HG02943 (cell line): ENCODE results near the gene SLC25A1.
"Not testable (repeated sequence)": the region's sequence is repeated elsewhere in the genome, so short reads cannot be mapped to it uniquely, and the experiment has no call there.

Experiments used
- ATAC-seq: cut with Tn5 transposase; IDR thresholded peaks from one replicate; pipeline ENCODE4 v1.9.1; 2021; ENCODE audit warnings: mild to moderate bottlenecking, low read depth, moderate library complexity; ENCODE audit not compliant: unreplicated experiment

SLC25A1 gene

DNA sequence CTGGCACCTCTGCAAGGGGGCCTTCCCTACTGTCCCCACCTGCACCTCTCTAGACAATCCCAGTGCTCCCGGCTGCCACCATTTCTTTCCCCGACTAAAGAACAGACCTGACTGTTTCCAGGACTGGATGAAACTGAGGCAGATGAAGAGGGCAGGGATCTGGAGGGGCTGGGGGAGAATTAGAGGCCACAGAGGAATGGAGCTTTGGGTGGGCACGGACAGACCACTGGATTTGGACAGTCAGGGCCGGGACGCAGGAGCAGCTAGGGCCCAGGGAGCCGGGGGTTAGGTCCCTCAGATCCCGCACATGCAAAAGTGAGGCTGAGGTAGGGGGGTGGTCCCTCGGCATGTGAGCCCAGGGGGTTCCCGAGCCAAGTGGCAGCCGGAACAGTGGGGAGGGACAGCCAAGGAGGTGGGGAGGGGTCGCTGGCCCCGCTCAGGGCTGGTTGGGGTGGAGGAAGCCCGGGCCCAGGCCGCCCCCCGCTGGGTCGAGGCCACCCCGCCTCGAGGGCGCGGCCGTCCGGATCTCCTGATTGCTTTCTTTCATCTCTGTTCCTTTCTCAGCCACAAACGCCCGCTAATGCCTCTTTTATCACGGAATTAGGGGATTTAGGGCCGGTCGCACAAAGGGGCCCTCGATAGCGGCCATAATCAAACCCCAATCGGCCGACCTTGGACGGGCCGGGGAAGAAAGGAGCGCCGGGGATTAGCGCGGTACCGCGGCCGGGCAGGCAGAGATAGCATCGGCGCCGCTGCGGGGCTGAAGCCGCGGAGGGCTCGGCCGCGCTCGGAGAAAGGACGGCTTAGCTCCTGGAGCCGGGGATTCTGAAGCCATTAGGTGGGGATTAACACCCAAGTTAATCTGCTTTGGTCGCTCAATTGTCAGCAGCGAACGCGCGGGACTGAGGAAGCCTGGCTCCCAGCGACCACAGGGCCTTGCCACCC lies 9.3 kb downstream of the SLC25A1 start:
- no peak for ATAC-seq

DNA sequence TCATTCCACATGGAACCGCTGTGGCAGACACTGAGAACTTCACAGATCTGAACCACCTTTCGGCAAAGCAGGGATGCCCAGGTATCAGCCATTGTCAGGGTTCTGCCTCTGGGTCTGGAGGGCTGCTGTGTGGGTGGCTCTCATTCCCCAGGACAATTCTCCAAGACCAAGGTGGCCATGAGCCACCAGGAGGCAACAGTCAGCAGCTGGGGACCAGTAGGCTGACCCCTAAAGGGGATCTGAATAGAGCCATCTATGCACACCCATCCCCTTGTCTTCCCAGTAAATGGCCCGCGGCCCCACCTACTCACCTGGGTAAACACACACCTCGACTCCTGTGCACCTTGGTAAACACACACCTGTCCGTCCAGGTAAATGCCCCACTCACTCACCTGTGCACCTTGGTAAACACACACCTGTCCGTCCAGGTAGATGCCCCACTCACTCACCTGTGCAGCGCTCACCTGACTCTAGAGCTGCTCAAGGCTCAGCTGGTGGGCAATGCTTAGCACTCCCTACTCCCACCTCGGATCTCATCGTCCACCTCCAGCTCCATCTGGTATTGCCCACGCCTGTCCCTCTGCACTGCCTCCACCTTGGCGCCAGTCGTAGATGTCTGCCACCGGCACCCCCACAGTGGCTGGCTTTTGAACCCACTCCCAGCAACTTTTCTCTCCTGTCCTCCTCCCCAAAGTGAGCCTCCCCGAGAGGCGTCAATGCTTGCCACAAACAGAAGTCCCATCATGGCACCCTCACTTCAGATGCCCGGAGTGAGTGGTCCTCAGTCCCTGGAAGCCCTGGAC lies 10.2 kb downstream of the SLC25A1 start:
- no peak for ATAC-seq

DNA sequence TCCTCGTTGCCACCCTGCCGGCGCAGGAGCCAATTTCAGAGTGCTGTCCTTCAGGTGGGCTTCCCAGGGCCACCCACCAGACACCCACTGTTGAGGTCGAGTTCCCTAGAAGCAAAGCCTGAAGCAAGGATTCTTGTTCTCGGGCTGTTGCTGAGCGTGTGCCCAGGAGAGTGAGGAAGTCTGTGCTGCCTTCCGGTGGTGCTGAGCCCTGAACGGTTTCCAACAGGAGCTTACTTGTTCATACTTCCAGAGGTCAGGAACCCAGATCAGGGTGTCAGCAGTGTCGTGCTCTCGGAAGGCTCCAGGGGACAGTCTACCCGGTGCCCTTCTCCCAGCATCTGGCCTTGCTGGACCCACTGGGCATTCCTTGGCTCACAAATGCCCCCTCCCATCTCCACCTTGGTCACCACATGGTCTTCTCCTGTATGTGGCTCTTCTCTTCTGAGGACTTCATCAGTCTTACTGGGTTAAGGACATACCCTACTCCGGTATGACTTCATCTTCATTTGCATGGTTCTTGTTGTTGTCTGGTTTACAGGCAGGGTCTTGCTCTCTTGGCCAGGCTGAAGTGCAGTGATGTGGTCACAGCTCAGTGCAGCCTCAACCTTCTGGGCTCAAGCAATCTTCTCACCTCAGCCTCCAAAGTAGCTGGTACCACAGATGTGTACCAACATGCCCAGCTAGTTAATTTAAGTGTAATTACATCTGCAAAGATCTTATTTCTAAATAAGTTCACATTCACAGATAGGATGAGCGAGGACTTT lies 11.2 kb downstream of the SLC25A1 start:
- ATAC-seq = no peak

DNA sequence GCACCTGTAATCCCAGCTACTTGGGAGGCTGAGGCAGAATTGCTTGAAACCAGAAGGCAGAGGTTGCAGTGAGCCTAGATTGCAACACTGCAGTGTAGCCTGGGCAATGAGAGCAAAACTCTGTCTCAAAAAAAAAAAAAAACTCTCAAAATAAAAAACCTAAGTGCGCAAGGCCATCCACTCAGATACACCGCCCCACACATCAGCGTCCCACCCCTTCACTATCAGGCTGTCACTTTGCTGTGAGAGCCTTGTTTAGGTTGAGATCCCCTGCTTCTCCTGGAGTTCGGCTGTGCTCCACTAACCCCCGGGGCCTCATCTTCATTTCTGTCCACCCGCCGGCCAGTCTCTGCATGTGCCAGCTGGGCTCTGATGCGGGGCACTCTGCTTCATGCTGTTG lies 12.1 kb downstream of the SLC25A1 start:
- ATAC-seq = no peak

DNA sequence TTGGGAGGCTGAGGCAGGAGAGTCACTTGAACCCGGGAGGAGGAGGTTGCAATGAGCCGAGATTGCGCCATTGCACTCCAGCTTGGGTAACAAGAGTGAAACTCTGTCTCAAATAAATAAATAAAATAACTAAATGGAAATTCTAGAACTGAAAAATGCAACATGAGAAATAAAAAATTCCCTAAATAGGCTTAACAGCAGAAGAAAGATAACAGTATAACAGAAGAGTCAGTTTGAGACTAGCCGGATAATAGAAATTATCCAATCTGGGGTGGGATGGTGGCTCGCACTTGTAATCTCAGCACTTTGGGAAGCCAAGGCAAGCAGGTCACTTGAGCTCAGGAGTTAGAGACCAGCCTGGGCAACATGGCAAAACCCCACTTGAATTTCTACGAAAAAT lies 14.1 kb downstream of the SLC25A1 start:
- ATAC-seq = no peak

DNA sequence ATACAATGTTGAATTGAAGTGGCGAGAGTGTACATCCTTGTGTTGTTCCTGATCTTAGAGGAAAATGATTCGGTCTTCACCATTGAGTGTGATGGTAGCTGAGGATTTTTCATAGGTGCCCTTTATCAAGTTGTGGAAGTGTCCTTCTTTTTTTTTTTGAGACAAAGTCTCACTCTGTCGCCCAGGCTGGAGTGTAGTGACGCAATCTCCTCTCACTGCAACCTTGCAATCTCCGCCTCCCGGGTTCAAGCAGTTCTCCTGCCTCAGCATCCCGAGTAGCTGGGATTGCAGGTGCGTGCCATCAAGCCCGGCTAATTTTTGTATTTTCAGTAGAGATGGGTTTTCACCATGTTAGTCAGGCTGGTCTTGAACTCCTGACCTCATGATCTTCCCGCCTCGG lies 19.9 kb downstream of the SLC25A1 start:
- not testable (repeated sequence) for ATAC-seq

DNA sequence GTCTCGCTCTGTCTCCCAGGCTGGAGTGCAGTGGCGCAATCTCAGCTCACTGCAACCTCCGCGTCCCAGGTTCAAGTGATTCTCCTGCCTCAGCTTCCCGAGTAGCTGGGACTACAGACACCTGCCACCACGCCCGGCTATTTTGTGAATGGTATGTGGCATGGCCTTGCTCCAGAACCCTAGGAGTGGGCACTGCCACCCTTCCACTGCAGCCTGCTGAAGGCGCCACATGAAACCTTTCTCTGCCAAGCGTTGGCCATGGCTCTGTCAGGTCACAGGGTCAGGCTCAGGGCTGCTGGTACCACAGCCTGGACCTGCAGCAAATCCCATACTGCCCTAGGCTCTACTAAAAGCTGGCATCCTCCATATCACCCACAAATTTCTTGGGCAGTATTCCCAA lies 22.4 kb downstream of the SLC25A1 start:
- ATAC-seq = not testable (repeated sequence)

DNA sequence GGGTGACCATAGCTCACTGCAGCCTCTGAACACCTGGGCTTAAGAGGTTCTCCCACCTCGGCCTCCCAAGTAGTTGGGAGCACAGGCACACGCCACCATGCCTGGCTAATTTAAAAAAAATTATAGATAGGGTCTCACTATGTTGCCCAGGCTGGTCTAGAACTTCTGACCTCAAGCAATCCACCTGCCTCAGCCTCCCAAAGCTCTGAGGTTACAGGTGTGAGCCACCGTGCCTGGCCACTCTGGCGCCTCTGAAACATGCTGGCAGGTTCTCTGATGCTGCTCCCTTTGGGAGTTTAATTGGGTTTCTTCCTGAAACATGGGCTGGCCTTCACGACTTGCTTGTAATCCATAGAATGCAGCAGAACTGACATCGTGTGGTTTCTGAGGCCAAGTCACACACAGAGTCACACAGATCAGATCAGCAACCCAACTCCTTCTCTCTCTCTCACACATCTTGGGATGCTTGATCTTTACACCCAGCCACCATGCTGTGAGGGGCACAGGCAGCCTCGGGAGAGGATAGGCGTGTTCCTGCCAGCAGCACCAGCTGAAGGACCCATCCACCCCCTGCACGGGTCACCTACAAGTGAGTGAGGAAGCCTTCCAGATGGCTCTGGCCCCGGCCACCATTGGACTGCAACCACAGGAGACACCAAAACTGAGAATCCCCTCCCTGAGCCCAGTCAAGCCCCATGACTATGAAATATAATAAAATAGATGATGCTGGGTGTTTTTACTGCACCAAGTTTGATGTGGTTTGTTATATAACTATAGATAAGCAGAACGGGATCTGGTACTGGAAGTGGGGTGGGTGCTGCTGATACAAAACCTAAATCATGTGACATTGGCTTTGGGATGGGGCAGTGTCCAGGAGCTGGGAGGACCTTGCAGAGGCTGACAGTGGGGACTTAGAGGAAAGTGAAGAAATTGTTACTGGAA lies 25.3 kb downstream of the SLC25A1 start:
- ATAC-seq = no peak

DNA sequence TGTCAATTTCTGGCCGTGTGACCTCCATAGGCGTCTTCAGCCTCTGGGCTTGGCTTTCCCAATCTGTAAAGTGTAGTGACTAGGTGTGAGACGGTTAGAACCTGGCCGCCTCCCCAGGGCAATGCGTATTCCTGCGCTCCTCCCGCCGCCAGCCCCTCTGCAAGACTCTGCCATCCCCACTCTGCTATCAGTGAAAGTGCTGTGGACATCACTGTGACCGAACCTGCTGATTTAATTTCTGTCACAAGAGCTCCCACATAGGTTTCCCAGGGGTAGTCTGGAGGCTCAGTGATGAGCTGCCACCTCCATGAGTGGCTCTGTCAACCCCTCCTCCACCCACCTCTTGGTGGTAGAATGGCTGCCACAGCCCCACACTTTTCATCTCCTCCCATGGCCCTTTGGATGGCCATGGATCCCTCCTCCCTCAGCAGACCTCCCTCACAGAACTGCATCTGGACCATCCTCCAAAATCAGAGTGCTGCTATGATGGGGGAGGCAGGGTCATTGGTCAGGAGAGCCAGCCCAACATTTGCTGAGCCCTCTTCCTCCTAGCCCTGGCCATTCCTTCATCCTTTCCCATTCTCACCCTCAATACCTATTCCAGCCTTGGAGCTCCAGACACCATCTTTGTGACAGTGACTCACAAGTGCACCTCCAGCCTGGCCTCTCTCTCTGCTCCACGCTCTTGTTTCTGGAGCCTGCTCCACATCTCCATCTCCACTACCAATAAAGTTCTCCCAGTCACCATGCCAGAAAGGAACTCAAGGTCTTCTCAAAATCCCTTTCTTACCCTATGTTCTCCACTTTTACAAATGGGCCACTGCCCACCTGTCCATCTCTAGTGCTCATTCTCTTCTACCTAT lies 27.0 kb downstream of the SLC25A1 start:
- ATAC-seq = no peak

DNA sequence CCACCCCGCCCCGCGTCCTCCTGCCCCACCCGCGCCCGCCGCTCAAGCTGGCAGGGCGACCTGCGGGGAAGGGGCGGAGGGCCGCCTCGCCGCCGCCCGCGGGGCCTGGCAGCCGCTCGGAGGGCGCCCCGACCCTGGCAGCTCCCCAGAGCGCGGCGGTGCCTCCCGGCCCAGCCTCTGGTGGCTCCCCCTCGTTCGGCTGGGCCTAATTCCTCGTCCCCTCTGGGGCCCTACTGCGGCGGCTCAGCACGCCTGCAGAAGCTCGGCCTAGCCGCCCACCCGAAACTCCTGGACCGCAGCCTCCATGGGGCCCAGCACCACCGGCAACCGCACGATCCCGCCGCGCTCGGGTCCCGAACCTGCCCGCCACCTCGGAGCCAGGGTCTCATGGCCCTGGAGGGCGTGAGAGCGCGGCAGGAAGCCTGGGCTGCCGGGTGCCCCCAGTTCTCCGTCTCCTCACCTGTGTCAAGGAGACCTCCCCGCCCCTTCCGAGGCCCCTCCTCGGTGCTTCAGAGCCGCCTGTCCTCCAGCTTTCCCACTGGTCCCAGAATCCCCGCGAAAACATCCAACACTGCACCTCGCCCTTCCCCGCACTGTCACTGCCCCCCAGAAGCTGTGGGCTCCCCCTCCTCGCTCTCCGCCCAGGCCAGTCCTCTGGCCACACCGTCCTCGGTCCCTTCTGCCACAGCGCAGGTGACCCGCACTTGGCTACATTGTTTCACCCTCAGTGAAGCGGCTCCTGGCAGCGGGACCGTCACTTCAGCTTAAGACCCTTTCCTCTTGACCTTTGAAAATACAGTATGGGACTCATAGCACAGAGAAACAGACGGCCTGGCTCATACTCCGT lies 27.8 kb downstream of the SLC25A1 start:
- no peak for ATAC-seq

DNA sequence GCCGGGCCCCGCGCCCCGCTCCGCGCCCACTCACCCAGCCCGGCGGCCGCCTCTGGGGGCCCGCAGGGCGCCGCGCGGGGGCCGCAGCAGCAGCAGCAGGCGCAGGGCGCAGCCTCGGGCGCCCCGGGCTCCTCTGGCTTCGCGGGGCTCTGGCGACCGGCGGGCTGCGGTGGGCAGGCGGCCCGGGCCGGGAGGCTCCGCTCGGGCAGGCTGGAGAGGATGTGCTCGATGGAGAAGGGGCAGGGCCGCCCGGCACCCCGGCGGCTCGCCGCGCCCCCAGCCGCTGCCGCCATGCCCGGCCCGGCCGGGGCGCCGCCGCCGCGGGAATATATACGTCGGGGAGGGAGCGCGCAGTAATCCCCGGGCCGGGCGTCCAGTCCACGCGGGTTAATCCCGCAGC lies 28.5 kb downstream of the SLC25A1 start, which contains the start of gene GSC2:
Gene GSC2 (minus strand): TSS at position 302 of the 400 bp plus-strand sequence. CDS start 9 bp downstream, at position 293.
- ATAC-seq = no peak

DNA sequence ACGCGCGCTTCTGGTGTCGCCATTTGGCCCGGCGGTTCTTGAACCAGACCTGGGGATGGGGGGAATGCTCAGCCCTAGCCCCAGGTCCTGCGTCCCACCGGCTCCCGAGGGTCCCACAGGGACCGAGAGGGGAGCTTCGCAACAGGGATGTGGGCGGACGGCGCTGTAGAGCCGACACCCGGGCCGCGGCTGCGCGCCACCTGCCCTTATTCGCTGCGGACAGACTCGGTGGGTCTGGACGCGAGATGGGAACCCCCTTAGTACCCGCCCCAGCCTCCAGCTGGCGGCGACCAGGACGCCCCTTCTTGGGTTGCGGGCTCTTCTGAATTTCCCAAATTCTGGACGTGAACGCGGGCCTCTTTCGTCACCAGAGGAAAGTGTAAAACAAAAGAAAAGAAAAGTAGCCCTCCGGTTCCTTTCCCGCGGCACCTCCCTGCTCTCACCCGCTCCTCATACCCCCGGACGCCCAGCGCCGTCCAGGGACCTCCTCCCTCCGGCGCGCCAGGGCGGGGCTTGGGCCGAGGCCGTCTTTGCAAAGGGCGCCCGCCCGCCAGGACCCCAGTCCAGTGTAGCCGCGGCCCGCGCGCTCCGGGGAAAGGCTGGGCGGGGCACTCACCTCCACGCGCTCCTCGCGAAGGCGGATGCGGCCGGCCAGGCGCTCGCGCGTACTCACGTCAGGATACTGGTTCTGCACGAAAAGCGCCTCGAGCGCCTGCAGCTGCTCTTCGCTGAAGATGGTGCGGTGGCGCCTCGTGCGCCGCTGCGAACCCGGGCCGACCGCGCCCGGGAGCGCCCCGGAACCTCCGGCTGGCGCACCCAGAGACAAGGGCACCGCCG lies 29.3 kb downstream of the SLC25A1 start:
- no peak for ATAC-seq

DNA sequence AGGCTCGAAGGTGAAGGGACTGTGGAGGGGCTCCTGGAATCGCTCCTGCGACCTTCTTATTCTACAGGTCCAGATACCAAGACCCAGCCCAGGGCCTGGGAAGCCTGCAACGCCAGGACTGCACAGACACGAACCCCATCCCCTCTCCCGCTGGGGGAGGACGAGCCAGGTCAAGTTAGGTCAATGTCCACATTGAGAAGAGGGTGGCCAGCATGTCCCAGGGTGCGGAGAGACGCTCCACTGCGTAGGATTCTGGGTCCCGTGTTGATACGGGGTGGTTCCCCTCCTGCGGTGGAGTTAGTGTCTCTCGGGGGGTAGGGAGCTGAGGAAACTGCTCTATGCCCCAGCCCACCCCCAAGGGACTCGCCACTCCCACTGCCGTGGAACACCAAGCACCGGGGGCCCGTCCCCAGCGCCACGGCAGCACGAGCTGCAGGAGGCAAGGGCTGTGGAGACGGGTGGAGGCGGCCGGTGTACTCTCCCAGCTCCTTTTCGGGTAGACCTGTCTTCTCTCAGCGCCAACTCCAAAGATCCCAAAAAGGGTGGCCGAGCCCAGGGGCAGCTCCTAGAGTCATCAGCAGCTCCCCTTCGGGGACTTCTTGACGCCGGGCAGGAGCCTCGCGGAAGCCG lies 30.0 kb downstream of the SLC25A1 start:
- no peak for ATAC-seq

DNA sequence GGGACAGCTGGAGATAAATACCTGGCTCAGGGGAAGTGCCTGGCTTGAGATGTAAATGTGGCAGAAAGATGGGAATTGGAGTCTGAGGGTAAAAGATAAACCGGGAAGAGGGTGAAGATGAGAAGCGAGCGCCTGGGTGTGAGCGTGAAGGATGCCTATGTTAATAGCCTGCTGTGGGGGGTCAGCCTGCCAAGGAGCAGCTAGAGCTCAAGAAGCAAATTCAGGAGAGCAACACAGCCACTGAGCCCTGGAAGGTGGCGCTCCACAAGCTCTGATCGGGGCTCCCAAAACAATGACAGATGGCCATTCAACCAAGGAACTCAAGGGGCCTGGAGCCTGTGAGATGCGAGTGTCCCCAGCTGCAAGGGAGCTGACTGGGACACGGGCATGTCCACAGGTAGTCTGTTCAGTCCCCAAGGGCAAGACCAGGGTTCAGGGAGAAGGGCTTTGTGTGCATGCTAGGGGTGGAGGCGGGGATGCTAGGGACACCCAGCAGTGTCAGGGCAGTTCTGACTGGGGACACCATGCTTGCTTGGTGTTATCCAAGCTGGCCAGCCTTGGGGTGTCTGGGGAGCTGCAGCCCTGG lies 31.2 kb downstream of the SLC25A1 start:
- no peak for ATAC-seq

DNA sequence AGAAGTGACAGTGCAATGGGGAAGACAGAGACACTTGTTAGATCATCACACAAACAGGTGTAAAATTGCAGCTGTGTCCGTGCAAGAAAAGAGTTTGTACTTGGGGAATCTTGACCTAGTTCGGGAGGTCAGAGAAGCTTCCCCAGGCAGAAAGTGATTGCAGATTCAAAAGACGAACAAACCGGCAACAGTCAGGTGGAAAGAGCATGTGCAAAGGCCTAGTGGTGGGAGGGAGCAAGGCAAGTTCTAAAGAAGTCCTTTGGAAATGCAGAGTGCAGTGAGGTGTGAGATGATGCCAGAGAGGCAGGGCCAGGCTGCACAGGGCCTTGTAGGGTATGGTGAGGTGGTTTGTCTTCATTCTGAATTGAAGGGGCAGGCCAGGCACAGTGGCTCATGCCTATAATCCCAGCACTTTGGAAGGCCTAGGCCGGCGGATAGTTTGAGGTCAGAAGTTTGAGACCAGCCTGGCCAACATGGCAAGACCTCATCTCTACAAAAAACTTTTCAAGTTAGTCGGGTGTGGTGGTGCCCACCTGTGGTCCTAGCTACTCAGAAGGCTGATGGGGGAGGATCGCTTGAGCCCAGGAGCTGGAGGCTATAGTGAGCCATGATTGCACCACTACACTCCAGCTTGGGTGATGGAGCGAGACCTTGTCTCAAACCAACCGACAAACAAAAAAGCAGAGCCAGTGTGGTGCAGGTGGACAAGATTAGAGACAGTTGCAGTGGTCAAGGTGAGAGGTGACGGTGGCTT lies 32.1 kb downstream of the SLC25A1 start:
- ATAC-seq = no peak
